GM19395 (cell line): ENCODE results near the gene LZTR1.
"Not testable (repeated sequence)": the region's sequence is repeated elsewhere in the genome, so short reads cannot be mapped to it uniquely, and the experiment has no call there.

Experiments
- ATAC-seq: cut with Tn5 transposase; IDR thresholded peaks from one replicate; pipeline ENCODE4 v1.9.1; 2021; ENCODE audit warnings: mild to moderate bottlenecking, moderate library complexity; ENCODE audit not compliant: unreplicated experiment

The LZTR1 gene

GRCh38 chr22:20965104-20965887 is 16.8 kb upstream of the LZTR1 start:
- ATAC-seq = no peak

DNA sequence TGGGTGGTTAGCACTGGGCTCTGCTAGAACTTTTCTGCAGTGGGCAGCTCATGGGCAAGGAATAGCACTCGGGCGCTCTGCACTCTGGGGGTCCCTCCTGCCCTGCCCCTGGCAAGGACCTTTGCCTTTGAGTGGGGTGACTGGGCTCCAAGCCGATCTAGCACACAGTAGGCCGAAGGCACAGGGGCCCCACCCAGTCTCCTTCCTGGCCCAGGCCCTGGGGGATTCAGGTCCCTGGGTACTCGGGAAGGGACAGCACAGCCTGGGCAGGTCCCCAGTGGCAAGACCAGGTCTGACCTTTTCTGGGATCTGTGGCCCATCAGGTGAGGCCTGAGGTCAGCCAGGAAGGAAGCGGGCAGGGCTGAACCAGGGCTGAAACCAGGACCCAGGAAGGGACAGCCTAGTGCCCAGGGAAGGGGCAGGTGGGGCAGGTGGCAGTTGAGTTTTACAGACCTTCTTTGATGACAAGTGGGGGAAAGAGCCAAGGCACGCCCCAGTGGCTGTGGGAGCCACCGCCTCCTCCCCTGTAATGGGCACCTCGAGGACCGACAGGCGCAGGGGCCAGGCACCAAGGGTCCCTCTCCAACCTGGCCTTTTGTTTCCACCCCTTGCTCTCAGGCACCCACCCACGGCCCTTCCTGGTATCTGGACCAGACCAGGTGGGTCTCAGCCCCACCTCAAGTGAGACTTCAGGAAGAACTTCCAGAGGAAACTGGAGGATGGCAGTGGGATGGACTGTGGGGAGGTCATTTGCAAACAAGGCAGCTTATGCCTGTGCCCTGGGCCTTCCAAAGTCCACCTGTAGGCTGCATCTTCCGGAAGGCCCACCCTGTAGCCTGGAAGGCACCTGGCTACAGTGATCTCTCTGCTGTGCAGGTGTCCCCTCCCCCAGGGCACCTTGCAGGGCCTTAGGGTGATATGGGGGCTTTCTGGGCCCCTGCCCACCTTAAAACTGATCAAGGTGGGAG is 15.9 kb upstream of the LZTR1 start:
- no peak for ATAC-seq

GRCh38 chr22:20966883-20967696 is 15.0 kb upstream of the LZTR1 start, which contains the start of gene AIFM3:
TSS of gene AIFM3 (plus strand) at chr22:20967255. CDS start at chr22:20967945, 690 bp downstream.
- ATAC-seq = no peak

- no peak for ATAC-seq
Observed at GRCh38 chr22:20967697-20968211, 14.3 kb upstream of the LZTR1 start.

GRCh38 chr22:20968281-20968977 is 13.7 kb upstream of the LZTR1 start:
- ATAC-seq = no peak

- no peak for ATAC-seq
Observed at GRCh38 chr22:20970939-20971657, 11.0 kb upstream of the LZTR1 start.

- ATAC-seq = not testable (repeated sequence)
Observed at GRCh38 chr22:20972014-20972694, 9.9 kb upstream of the LZTR1 start.

DNA sequence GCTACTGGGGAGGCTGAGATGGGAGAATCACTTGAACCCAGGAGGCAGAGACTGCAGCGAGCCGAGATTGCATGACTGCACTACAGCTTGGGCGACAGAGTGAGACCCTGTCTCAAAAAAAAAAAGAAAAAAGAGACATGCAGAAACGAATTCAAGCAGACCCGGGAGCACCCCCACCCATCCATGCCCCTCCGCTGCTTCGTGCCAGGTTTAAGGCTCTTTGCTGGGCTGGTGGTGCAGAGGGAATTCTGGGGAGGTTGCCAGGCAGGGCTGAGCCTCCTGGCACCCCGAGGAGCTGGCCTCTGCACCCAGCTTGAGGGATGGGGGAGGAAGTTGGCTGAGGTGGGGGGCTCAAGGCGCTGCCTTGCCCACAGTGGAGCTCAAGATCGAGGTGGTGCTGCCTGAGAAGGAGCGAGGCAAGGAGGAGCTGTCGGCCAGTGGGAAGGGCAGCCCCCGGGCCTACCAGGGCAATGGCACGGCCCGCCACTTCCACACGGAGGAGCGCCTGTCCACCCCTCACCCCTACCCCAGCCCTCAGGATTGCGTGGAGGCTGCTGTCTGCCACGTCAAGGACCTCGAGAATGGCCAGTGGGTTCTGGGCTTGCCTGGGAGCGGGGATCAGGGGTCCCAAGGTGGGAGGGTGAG is 9.0 kb upstream of the LZTR1 start:
- no peak for ATAC-seq

DNA sequence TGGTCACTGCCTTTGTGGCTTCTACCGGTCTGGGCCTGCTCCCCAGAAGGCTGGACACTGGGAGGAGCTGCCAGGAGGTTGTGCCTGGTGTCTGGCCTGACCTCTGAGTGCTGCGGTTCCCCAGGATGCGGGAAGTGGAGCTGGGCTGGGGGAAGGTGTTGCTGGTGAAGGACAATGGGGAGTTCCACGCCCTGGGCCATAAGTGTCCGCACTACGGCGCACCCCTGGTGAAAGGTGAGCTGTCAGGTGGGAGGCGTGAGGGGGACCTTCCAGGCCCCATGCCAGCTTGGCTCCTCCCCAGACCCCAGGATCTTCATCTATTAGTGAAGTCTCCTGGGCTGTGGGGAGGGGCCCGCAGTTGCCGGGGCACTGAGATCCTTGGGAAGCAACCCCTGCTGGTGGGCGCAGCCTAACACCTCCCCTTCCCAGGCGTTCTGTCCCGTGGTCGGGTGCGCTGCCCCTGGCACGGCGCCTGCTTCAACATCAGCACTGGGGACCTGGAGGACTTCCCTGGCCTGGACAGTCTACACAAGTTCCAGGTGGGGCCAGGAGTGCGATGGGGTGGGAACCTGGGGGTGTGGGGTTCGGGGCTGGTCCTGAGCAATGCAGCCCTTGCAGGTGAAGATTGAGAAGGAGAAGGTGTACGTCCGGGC is 8.3 kb upstream of the LZTR1 start:
- no peak for ATAC-seq

GRCh38 chr22:20974336-20974955 is 7.7 kb upstream of the LZTR1 start:
- no peak for ATAC-seq

DNA sequence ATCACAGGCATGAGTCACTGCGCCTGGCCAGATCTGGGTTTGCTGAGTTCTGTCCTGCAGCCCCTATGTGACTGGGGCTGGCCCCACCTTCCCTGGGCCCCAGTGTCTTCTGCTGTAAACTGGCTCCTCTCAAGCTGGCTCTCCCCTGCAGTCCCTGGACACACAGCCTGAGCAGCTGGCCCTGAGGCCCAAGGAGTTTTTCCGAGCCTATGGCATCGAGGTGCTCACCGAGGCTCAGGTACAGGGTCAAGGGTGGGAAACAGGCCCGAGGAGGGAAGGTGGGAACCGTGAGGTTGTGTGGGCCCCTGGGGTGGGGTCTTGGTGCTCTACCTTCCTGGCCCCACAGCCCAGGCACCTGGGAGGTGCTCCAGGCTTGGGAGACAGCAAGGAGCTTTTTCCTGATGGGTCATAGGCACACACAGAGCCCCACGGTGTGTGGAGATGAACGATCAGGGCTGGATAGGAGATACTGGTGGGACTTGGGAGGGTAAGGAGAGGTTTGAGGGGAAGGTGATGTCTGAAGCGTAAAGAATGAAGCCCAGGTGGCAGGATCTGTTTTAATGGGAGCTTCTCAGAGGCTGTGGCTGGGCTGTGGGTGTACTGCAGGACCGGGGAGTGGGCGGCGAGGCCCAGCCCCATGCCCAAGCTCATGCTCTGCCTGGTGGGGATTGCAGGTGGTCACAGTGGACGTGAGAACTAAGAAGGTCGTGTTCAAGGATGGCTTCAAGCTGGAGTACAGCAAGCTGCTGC is 6.4 kb upstream of the LZTR1 start:
- no peak for ATAC-seq

GRCh38 chr22:20976291-20976877 is 5.7 kb upstream of the LZTR1 start:
- ATAC-seq = no peak

GRCh38 chr22:20977019-20977418 is 5.1 kb upstream of the LZTR1 start:
- ATAC-seq = no peak

GRCh38 chr22:20977516-20978170 is 4.5 kb upstream of the LZTR1 start:
- no peak for ATAC-seq

GRCh38 chr22:20978419-20978818 is 3.7 kb upstream of the LZTR1 start:
- no peak for ATAC-seq
